Panc1 (cell line): ENCODE measurements around the gene CDHR5.

ENCODE experiments used
- TF ChIP-seq, protein P1 (sequence below): fragments of 450-650 bp; IDR thresholded peaks from 2 replicates; pipeline ENCODE4 v1.5.1; 2017; ENCODE audit warnings: mild to moderate bottlenecking
- TF ChIP-seq, protein P2 (sequence below), 2 experiments: IDR thresholded peaks; 2 replicates each; pipeline ENCODE4 v1.6.1; 2011 to 2012; ENCODE audit warnings: low read depth in 2 of 2, control low read depth in 1 of 2, low read length in 1 of 2, mild to moderate bottlenecking in 1 of 2, moderate library complexity in 1 of 2; ENCODE audit not compliant: insufficient read depth in 1 of 2

DNA sequence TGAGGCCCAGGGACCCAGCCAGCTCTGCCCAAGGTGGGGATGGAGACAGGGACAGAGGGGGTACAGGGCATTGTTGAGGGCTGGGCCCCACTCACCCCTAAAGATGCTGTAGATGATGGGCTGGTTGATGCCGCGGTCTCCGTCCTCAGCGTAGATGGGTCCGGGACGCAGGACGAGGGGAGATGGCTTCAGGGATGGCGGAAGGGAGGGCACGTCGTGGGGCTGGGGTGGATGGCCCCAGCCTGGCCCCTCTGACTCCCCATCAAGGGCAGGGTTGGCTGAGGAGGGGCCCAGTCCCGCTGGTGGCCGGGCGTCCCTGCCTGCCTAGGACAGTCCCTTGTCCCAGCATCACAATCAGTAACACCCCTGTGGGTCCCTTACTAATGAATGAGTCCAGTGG lies 4.6 kb downstream of the CDHR5 start:
- TF ChIP-seq, protein P1, sequence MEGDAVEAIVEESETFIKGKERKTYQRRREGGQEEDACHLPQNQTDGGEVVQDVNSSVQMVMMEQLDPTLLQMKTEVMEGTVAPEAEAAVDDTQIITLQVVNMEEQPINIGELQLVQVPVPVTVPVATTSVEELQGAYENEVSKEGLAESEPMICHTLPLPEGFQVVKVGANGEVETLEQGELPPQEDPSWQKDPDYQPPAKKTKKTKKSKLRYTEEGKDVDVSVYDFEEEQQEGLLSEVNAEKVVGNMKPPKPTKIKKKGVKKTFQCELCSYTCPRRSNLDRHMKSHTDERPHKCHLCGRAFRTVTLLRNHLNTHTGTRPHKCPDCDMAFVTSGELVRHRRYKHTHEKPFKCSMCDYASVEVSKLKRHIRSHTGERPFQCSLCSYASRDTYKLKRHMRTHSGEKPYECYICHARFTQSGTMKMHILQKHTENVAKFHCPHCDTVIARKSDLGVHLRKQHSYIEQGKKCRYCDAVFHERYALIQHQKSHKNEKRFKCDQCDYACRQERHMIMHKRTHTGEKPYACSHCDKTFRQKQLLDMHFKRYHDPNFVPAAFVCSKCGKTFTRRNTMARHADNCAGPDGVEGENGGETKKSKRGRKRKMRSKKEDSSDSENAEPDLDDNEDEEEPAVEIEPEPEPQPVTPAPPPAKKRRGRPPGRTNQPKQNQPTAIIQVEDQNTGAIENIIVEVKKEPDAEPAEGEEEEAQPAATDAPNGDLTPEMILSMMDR = no peak
- TF ChIP-seq, protein P2, sequence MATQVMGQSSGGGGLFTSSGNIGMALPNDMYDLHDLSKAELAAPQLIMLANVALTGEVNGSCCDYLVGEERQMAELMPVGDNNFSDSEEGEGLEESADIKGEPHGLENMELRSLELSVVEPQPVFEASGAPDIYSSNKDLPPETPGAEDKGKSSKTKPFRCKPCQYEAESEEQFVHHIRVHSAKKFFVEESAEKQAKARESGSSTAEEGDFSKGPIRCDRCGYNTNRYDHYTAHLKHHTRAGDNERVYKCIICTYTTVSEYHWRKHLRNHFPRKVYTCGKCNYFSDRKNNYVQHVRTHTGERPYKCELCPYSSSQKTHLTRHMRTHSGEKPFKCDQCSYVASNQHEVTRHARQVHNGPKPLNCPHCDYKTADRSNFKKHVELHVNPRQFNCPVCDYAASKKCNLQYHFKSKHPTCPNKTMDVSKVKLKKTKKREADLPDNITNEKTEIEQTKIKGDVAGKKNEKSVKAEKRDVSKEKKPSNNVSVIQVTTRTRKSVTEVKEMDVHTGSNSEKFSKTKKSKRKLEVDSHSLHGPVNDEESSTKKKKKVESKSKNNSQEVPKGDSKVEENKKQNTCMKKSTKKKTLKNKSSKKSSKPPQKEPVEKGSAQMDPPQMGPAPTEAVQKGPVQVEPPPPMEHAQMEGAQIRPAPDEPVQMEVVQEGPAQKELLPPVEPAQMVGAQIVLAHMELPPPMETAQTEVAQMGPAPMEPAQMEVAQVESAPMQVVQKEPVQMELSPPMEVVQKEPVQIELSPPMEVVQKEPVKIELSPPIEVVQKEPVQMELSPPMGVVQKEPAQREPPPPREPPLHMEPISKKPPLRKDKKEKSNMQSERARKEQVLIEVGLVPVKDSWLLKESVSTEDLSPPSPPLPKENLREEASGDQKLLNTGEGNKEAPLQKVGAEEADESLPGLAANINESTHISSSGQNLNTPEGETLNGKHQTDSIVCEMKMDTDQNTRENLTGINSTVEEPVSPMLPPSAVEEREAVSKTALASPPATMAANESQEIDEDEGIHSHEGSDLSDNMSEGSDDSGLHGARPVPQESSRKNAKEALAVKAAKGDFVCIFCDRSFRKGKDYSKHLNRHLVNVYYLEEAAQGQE (IDR thresholded peaks at IDR 0.05; ENCODE audit: insufficient read depth in 1 of 2, low read depth in 2 of 2, low read length in 1 of 2) = no peak
